Keratinocyte (primary cell): ENCODE data around the gene C19orf12. TPM values are rescaled to one million over a fixed set of nuclear protein-coding genes. Genes with fewer than 3 reads are reported as not detected.
A peak's percentile ranks its signal among the peaks of the same experiment; 100 is the strongest.

Source experiments
- DNase-seq: peaks from one replicate; pipeline ENCODE4 v3.0.0-alpha.2; 2011; ENCODE audit warnings: low read depth, missing footprints, low spot score
- FAIRE-seq: peaks from 2 replicates; lab custom pipeline; 2011; peaks lifted over from hg19 to GRCh38; lab: Jason Lieb, UNC
- H2AFZ ChIP-seq: 2 replicates; pipeline ENCODE4 v1.6.0; 2012; ENCODE audit warnings: low read length, control low read depth, inconsistent platforms; ENCODE audit not compliant: control insufficient read depth
- H3K27ac ChIP-seq: 2 replicates; pipeline ENCODE4 v1.5.1; 2011; ENCODE audit warnings: low read length; ENCODE audit not compliant: control insufficient read depth, insufficient read depth
- H3K27me3 ChIP-seq: 3 replicates; pipeline ENCODE4 v1.6.0; 2011; ENCODE audit warnings: low read length; ENCODE audit not compliant: control insufficient read depth, insufficient read depth; ENCODE audit errors: extremely low read depth
- H3K36me3 ChIP-seq, 2 experiments: 2 replicates in 1 of 2; 3 replicates in 1 of 2; pipeline ENCODE4 v1.5.1; 2011; ENCODE audit warnings: low read length in 2 of 2, mild to moderate bottlenecking in 1 of 2; ENCODE audit not compliant: control insufficient read depth in 2 of 2, insufficient read depth in 2 of 2; ENCODE audit errors: extremely low read depth in 1 of 2
- H3K4me1 ChIP-seq: 3 replicates; pipeline ENCODE4 v1.5.1; 2011; ENCODE audit warnings: low read length; ENCODE audit not compliant: control insufficient read depth, insufficient read depth; ENCODE audit errors: extremely low read depth
- H3K4me2 ChIP-seq: 3 replicates; pipeline ENCODE4 v1.6.0; 2011; ENCODE audit warnings: low read depth, low read length; ENCODE audit not compliant: control insufficient read depth, insufficient read depth; ENCODE audit errors: extremely low read depth
- H3K4me3 ChIP-seq, 3 experiments: fragments of 200-600 bp in 1 of 3; sonication (generic) in 1 of 3; 2 replicates in 2 of 3; 3 replicates in 1 of 3; pipeline ENCODE4 v1.5.1; 2011 to 2016; ENCODE audit warnings: low read length in 3 of 3, mild to moderate bottlenecking in 3 of 3, control low read depth in 2 of 3, inconsistent platforms in 1 of 3, low read depth in 1 of 3, mixed read lengths in 1 of 3, mixed run types in 1 of 3, moderate library complexity in 1 of 3; ENCODE audit not compliant: control insufficient read depth in 2 of 3, insufficient read depth in 2 of 3; ENCODE audit errors: extremely low read depth in 1 of 3
- H3K79me2 ChIP-seq: 2 replicates; pipeline ENCODE4 v1.6.0; 2012; ENCODE audit warnings: low read length; ENCODE audit not compliant: control insufficient read depth, insufficient read depth
- H3K9ac ChIP-seq: 3 replicates; pipeline ENCODE4 v1.6.0; 2011; ENCODE audit warnings: low read length; ENCODE audit not compliant: control insufficient read depth, insufficient read depth; ENCODE audit errors: extremely low read depth
- H3K9me1 ChIP-seq: 3 replicates; pipeline ENCODE4 v1.6.0; 2011; ENCODE audit warnings: low read length; ENCODE audit not compliant: control insufficient read depth, insufficient read depth; ENCODE audit errors: extremely low read depth
- H3K9me3 ChIP-seq: 2 replicates; pipeline ENCODE4 v1.5.1; 2012; ENCODE audit warnings: low read depth, low read length; ENCODE audit not compliant: control insufficient read depth
- H4K20me1 ChIP-seq: 3 replicates; pipeline ENCODE4 v1.6.0; 2011; ENCODE audit warnings: low read length; ENCODE audit not compliant: control insufficient read depth, insufficient read depth; ENCODE audit errors: extremely low read depth
- CTCF ChIP-seq, 3 experiments: IDR thresholded peaks in 1 of 3; conservative IDR thresholded peaks in 1 of 3; optimal IDR thresholded peaks in 1 of 3; 2 replicates in 2 of 3; 3 replicates in 1 of 3; pipeline versions ENCODE3 to v1.5.1; 2011; ENCODE audit warnings: low read length in 3 of 3, mild to moderate bottlenecking in 3 of 3, moderate library complexity in 2 of 3, control low read depth in 1 of 3, inconsistent platforms in 1 of 3; ENCODE audit not compliant: insufficient read depth in 2 of 3; ENCODE audit errors: extremely low read depth in 1 of 3
- EZH2 ChIP-seq: IDR thresholded peaks from one replicate; pipeline ENCODE4 v1.6.1; 2012; ENCODE audit warnings: inconsistent platforms, mild to moderate bottlenecking, low read length, moderate library complexity
- dilution Hi-C: fragments of 300-500 bp; cut with MboI; formaldehyde crosslinking; loops from one replicate; pipeline ENCODE4 v1.7.0; 2020; ENCODE audit warnings: low sequenced_read_pairs; ENCODE audit not compliant: extremely low pct_ligation_motif_present
- polyA plus RNA-seq, 5 experiments: library from polyadenylated mRNA; depleted of rRNA in 3 of 5; stranded (reverse) in 3 of 5; stranded (forward) in 1 of 5; unstranded in 1 of 5; fragments of >200 nt; gene quantifications; 1 replicate in 1 of 5; 2 replicates in 3 of 5; 3 replicates in 1 of 5; pipeline versions ENCODE4 v1.2.1 to v1.2.3, GENCODE V29; 2011 to 2012; ENCODE audit warnings: missing spikeins in 2 of 5, low read depth in 1 of 5, low replicate concordance in 1 of 5

The C19orf12 gene
- polyA plus RNA-seq, 1 donor (not counting 4 experiments of a cell fraction or from before 2014, with no cell fraction given), result 12.3 TPM

- Histone ChIP-seq H3K9me1 (no peaks in the 10 kb centered on the region), H3K79me2 (no peaks in the 10 kb centered on the region), H3K27me3 (no peaks in the 10 kb centered on the region), H3K4me3 (no peak overlapping the region), H3K9me3 (no peaks in the 10 kb centered on the region), H3K9ac (no peak overlapping the region), H3K27ac (no peak overlapping the region), H3K4me1 (no peaks in the 10 kb centered on the region), H4K20me1 (no peaks in the 10 kb centered on the region), H3K36me3 (no peaks in the 10 kb centered on the region), H2AFZ (no peak overlapping the region), H3K4me2 (no peak overlapping the region)
- FAIRE-seq (no peak), DNase-seq (no peak)
- no peak for TF ChIP-seq CTCF (optimal IDR thresholded peaks at IDR 0.05 in 1 of 3, IDR thresholded peaks at IDR 0.05 in 1 of 3, conservative IDR thresholded peaks at IDR 0.05 in 1 of 3; ENCODE audit: extremely low read depth in 1 of 3, insufficient read depth in 2 of 3, low read length in 3 of 3)
- TF ChIP-seq EZH2, result no peak
- dilution Hi-C loops, result no loop called here
These were observed 19.1 kb downstream of the C19orf12 start for GRCh38 chr19:29695765-29696564.

- no peak for FAIRE-seq
- H3K4me3 ChIP-seq, result no peak overlapping the region
- no peaks in the 10 kb centered on the region for H4K20me1 ChIP-seq
- peaks cover 3% of the 10 kb centered on the region for H3K9me3 ChIP-seq
- H3K9me1 ChIP-seq, result no peaks in the 10 kb centered on the region
- DNase-seq, result no peak
- dilution Hi-C loops, result no loop called here
- H3K79me2 ChIP-seq, result no peaks in the 10 kb centered on the region
- peak; percentile 60 to 92 (median 90) for TF ChIP-seq CTCF (optimal IDR thresholded peaks at IDR 0.05 in 1 of 3, IDR thresholded peaks at IDR 0.05 in 1 of 3, conservative IDR thresholded peaks at IDR 0.05 in 1 of 3; ENCODE audit: extremely low read depth in 1 of 3, insufficient read depth in 2 of 3, low read length in 3 of 3)
- TF ChIP-seq EZH2, result no peak
- H3K27me3 ChIP-seq, result no peaks in the 10 kb centered on the region
- H2AFZ ChIP-seq, result no peak overlapping the region
- no peak overlapping the region for H3K9ac ChIP-seq
- H3K27ac ChIP-seq, result no peak overlapping the region
- no peaks in the 10 kb centered on the region for H3K4me1 ChIP-seq
- H3K36me3 ChIP-seq, result no peaks in the 10 kb centered on the region
- no peak overlapping the region for H3K4me2 ChIP-seq
These were observed 20.1 kb downstream of the C19orf12 start for GRCh38 chr19:29694669-29695627.
